CD4-positive, alpha-beta T cell (primary cell): ENCODE results near the gene ITIH2. TPM values are rescaled to one million over a fixed set of nuclear protein-coding genes. Genes with fewer than 3 reads are reported as not detected.
"Not testable (repeated sequence)": the region's sequence is repeated elsewhere in the genome, so short reads cannot be mapped to it uniquely, and the experiment has no call there.

ENCODE experiments used
- ATAC-seq: fragments of 200-7000 bp; cut with Tn5 transposase; one replicate; pipeline ENCODE4 v1.10.0; 2022; ENCODE audit warnings: mild to moderate bottlenecking; ENCODE audit not compliant: poor library complexity
- CTCF ChIA-PET: fragments of 350-600 bp; sonication (Branson Sonifier 250); formaldehyde crosslinking; loops from one replicate; lab custom pipeline; 2021; ENCODE audit warnings: antibody characterized with exemption, inconsistent platforms; lab: Charles Lee
- POLR2A ChIA-PET: fragments of 350-600 bp; sonication (Branson Sonifier 250); formaldehyde crosslinking; loops from one replicate; lab custom pipeline; 2021; ENCODE audit warnings: antibody characterized with exemption, inconsistent platforms; lab: Charles Lee
- DNase-seq, 14 experiments: peaks; one replicate each; pipeline ENCODE4 v3.0.0-alpha.2; 2013 to 2020; ENCODE audit warnings: mixed read lengths in 2 of 14
- H3K27ac ChIP-seq, 2 donors: one replicate each; pipeline versions ENCODE4 v1.5.1 to v1.7.0; 2013; ENCODE audit warnings: low read length in 2 of 2, low read depth in 1 of 2, mild to moderate bottlenecking in 1 of 2
- H3K27me3 ChIP-seq, 2 experiments: 1 replicate in 1 of 2; 2 replicates in 1 of 2; pipeline versions ENCODE4 v1.6.1 to v1.7.0; 2013; ENCODE audit warnings: low read length in 2 of 2, control low read depth in 1 of 2, mild to moderate bottlenecking in 1 of 2, moderate library complexity in 1 of 2; ENCODE audit not compliant: insufficient read depth in 2 of 2, control insufficient read depth in 1 of 2
- H3K36me3 ChIP-seq: one replicate; pipeline ENCODE4 v1.6.1; 2013; ENCODE audit warnings: low read length, control low read depth; ENCODE audit not compliant: insufficient read depth
- H3K4me1 ChIP-seq: one replicate; pipeline ENCODE4 v1.6.1; 2013; ENCODE audit warnings: low read length, control low read depth; ENCODE audit not compliant: insufficient read depth
- H3K4me3 ChIP-seq: one replicate; pipeline ENCODE4 v1.5.1; 2013; ENCODE audit warnings: mild to moderate bottlenecking, low read length, moderate library complexity
- H3K9me3 ChIP-seq, 2 experiments: 1 replicate in 1 of 2; 2 replicates in 1 of 2; pipeline versions ENCODE4 v1.6.1 to v1.7.0; 2013; ENCODE audit warnings: low read length in 2 of 2, mild to moderate bottlenecking in 2 of 2, control low read depth in 1 of 2, moderate library complexity in 1 of 2; ENCODE audit not compliant: control insufficient read depth in 1 of 2, insufficient read depth in 1 of 2
- H3K27ac Mint-ChIP-seq: one replicate; pipeline ENCODE4 v1.8.0; 2020; ENCODE audit warnings: mixed read lengths
- H3K27me3 Mint-ChIP-seq: one replicate; pipeline ENCODE4 v1.8.0; 2021; ENCODE audit warnings: mixed read lengths
- H3K36me3 Mint-ChIP-seq: one replicate; pipeline ENCODE4 v1.8.0; 2021; ENCODE audit warnings: low read depth, mixed read lengths
- H3K4me1 Mint-ChIP-seq: one replicate; pipeline ENCODE4 v1.8.0; 2021; ENCODE audit warnings: low read depth, mixed read lengths
- H3K4me3 Mint-ChIP-seq: one replicate; pipeline ENCODE4 v1.8.0; 2020; ENCODE audit warnings: mild to moderate bottlenecking, mixed read lengths
- H3K9me3 Mint-ChIP-seq: one replicate; pipeline ENCODE4 v1.8.0; 2020; ENCODE audit warnings: mixed read lengths
- intact Hi-C, 2 experiments: fragments of 100-400 bp; cut with DNase I in 1 of 2; cut with micrococcal nuclease in 1 of 2; formaldehyde crosslinking; loops; one replicate each; pipeline versions ENCODE4 v1.15.1 to v1.9.0; 2023 to 2025; cut with DNase I, micrococcal nuclease
- total RNA-seq, 174 experiments: library from RNA in 2 of 174; stranded (reverse) in 2 of 174; gene quantifications; one replicate each; pipeline ENCODE4 v1.2.3 and lab custom pipeline; 2021 to 2026
- TF ChIP-seq, protein P1 (sequence below): fragments of 200-600 bp; IDR thresholded peaks from one replicate; pipeline ENCODE4 v1.8.0; 2022; ENCODE audit warnings: antibody characterized with exemption, mild to moderate bottlenecking

ITIH2 gene
- total RNA-seq, 2 experiments from 2014 or later = not detected

DNA sequence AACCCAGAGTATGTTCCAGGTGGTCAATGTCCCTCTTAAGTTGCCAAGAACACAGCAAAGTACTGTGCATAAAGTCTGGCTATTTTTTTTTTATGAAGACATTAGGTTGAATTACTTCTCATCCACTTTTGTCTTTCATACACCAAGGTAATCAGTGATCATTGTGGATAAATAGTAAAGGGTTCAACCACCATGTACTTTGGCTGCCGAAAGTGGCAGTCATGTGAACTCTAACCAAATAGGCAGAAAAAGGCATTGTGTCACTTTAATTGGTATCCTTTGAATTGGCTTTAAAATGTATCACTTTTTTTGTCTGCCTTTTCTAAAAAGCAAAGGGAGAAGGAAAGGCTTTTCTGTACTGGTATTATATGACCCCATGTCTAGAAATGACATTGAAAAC is 7.3 kb downstream of the ITIH2 start:
- peaks cover 28% of the 10 kb centered on the region for H3K27me3 Mint-ChIP-seq
- TF ChIP-seq, protein P1, sequence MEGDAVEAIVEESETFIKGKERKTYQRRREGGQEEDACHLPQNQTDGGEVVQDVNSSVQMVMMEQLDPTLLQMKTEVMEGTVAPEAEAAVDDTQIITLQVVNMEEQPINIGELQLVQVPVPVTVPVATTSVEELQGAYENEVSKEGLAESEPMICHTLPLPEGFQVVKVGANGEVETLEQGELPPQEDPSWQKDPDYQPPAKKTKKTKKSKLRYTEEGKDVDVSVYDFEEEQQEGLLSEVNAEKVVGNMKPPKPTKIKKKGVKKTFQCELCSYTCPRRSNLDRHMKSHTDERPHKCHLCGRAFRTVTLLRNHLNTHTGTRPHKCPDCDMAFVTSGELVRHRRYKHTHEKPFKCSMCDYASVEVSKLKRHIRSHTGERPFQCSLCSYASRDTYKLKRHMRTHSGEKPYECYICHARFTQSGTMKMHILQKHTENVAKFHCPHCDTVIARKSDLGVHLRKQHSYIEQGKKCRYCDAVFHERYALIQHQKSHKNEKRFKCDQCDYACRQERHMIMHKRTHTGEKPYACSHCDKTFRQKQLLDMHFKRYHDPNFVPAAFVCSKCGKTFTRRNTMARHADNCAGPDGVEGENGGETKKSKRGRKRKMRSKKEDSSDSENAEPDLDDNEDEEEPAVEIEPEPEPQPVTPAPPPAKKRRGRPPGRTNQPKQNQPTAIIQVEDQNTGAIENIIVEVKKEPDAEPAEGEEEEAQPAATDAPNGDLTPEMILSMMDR = no peak
- ChIA-PET POLR2A (no interaction called here), CTCF (no interaction called here)
- no peaks in the 10 kb centered on the region for H3K4me1 Mint-ChIP-seq
- H3K27ac ChIP-seq = no peak overlapping the region
- no peaks in the 10 kb centered on the region for H3K9me3 ChIP-seq
- no peak for ATAC-seq
- H3K4me3 Mint-ChIP-seq = no peak overlapping the region
- H3K4me3 ChIP-seq = no peak overlapping the region
- no peaks in the 10 kb centered on the region for H3K36me3 ChIP-seq
- no peak overlapping the region for H3K27ac Mint-ChIP-seq
- intact Hi-C loops = no loop called here
- H3K4me1 ChIP-seq = no peaks in the 10 kb centered on the region
- DNase-seq = no peak
- no peaks in the 10 kb centered on the region for H3K9me3 Mint-ChIP-seq
- H3K36me3 Mint-ChIP-seq = no peaks in the 10 kb centered on the region
- H3K27me3 ChIP-seq = peaks cover 2 to 6% of the 10 kb centered on the region in 2 experiments

DNA sequence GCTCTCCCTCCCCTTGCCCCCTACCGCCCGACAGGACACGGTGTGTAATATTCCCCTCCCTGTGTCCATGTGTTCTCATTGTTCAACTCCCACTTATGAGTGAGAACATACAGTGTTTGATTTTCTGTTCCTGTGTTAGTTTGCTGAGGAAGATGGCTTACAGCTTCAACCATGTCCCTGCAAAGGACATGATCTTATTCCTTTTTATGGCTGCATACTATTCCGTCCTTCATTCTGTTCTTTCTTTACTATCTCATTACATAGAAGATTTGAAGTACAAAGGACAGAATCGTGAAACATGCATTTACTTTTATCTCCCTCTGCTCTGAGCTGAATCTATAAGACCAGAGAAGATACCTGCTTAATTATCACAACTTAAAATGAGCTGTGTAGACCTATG is 8.0 kb downstream of the ITIH2 start:
- H3K36me3 Mint-ChIP-seq, H3K4me3 ChIP-seq, H3K9me3 ChIP-seq, POLR2A ChIA-PET, H3K4me1 ChIP-seq, H3K4me1 Mint-ChIP-seq, H3K4me3 Mint-ChIP-seq, H3K36me3 ChIP-seq, ATAC-seq, CTCF ChIA-PET, H3K27ac ChIP-seq, H3K27me3 ChIP-seq, H3K27ac Mint-ChIP-seq, intact Hi-C loops, DNase-seq, H3K9me3 Mint-ChIP-seq: not testable (repeated sequence)
- H3K27me3 Mint-ChIP-seq = peaks cover 28% of the 10 kb centered on the region

DNA sequence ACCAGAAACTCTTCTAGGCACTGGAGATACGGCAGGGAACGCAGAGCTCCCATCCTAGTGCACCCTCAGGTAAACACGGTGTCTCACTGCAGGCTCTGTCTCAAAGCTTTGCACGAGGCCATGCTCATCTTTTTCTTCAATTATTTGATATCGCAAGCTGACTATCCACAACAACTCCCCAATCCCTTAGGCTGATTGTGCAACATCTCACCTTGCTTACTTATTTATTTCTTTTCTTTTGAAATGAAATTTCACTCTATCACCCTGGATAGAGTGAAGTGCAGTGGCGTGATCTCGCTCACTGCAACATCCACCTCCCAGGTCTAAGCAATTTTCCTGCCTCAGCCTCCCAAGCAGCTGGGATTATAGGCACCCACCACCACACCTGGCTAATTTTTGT is 12.4 kb downstream of the ITIH2 start:
- H3K9me3 ChIP-seq = no peaks in the 10 kb centered on the region
- ATAC-seq (no peak), DNase-seq (no peak)
- no peak overlapping the region for H3K27ac ChIP-seq
- H3K27ac Mint-ChIP-seq = no peak overlapping the region
- ChIA-PET POLR2A (no interaction called here), CTCF (no interaction called here)
- H3K27me3 Mint-ChIP-seq = peaks cover 21% of the 10 kb centered on the region
- no peaks in the 10 kb centered on the region for H3K36me3 ChIP-seq
- TF ChIP-seq, protein P1 = no peak
- H3K4me3 Mint-ChIP-seq = no peak overlapping the region
- H3K4me3 ChIP-seq = no peak overlapping the region
- no peaks in the 10 kb centered on the region for H3K9me3 Mint-ChIP-seq
- no peaks in the 10 kb centered on the region for H3K36me3 Mint-ChIP-seq
- H3K27me3 ChIP-seq = peaks cover 0 to 10% of the 10 kb centered on the region in 2 experiments
- H3K4me1 Mint-ChIP-seq = no peaks in the 10 kb centered on the region
- no peaks in the 10 kb centered on the region for H3K4me1 ChIP-seq
- intact Hi-C loops = no loop called here

DNA sequence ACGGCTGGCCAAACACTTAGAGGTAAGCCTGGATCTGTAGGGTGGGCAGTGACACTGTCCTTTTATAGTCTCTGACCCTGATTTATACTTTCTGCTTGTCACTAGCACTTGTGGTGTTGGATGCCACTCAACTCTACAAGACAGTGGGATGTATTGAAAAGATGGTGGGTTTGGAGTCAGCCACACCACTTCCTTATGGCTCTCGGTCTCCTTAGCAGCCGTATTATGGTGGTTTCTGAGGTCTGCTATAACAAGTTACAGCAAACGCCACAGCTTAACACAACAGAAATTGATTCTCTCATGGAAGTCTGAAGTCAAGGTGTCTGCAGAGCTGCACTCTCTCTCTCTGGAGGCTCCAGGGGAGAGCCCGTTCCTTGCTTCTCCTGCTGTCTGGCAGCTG is 14.7 kb downstream of the ITIH2 start:
- no peak for DNase-seq
- Histone ChIP-seq H3K27ac (no peak overlapping the region), H3K27me3 (peaks cover 0 to 10% of the 10 kb centered on the region in 2 experiments), H3K4me1 (no peaks in the 10 kb centered on the region), H3K9me3 (peaks cover 0 to under 1% of the 10 kb centered on the region in 2 experiments), H3K36me3 (no peaks in the 10 kb centered on the region), H3K4me3 (no peak overlapping the region)
- Mint-ChIP-seq H3K27ac (no peak overlapping the region), H3K9me3 (no peaks in the 10 kb centered on the region), H3K36me3 (no peaks in the 10 kb centered on the region), H3K4me1 (no peaks in the 10 kb centered on the region), H3K27me3 (peaks cover 12% of the 10 kb centered on the region), H3K4me3 (no peak overlapping the region)
- ATAC-seq = no peak
- ChIA-PET CTCF (no interaction called here), POLR2A (no interaction called here)
- intact Hi-C loops = no loop called here
- TF ChIP-seq, protein P1 = no peak
